Skin epidermis (tissue), 12 donors: ENCODE measurements around the gene PRR30.

Experiments
- H3K27ac ChIP-seq, 21 experiments: fragments of 200-600 bp; sonication (generic) in 11 of 21; one replicate each; pipeline ENCODE4 v1.5.0; 2020; ENCODE audit warnings: mild to moderate bottlenecking in 3 of 21, inconsistent platforms in 2 of 21, moderate library complexity in 2 of 21
- H3K4me3 ChIP-seq, 7 experiments: fragments of 200-600 bp; sonication (generic) in 2 of 7; one replicate each; pipeline ENCODE4 v1.5.0; 2020; ENCODE audit warnings: inconsistent platforms in 2 of 7, mild to moderate bottlenecking in 2 of 7, moderate library complexity in 1 of 7

PRR30 gene

GRCh38 chr2:27109083-27109482, 30.1 kb downstream of the PRR30 start:
- Histone ChIP-seq H3K4me3 (no peak overlapping the region), H3K27ac (no peak overlapping the region)

- H3K4me3 ChIP-seq = no peak overlapping the region
- no peak overlapping the region for H3K27ac ChIP-seq
Observed at GRCh38 chr2:27108221-27108620, 31.0 kb downstream of the PRR30 start.

GRCh38 chr2:27105981-27106380, 33.2 kb downstream of the PRR30 start:
- Histone ChIP-seq H3K4me3 (no peak overlapping the region), H3K27ac (no peak overlapping the region)

- H3K4me3 ChIP-seq = no peak overlapping the region
- H3K27ac ChIP-seq = no peak overlapping the region
Observed at GRCh38 chr2:27102329-27102728, 36.9 kb downstream of the PRR30 start.

GRCh38 chr2:27100036-27100435, 39.2 kb downstream of the PRR30 start:
- no peak overlapping the region for H3K27ac ChIP-seq
- H3K4me3 ChIP-seq = no peak overlapping the region

- H3K4me3 ChIP-seq = no peak overlapping the region
- H3K27ac ChIP-seq = no peak overlapping the region
Observed at GRCh38 chr2:27099334-27099955, 39.8 kb downstream of the PRR30 start.

GRCh38 chr2:27097341-27097740, 41.9 kb downstream of the PRR30 start:
- Histone ChIP-seq H3K27ac (no peak overlapping the region), H3K4me3 (no peak overlapping the region)

- no peak overlapping the region for H3K4me3 ChIP-seq
- peak overlapping the region in 1 of 21 experiments; percentile 27 for H3K27ac ChIP-seq
Observed at GRCh38 chr2:27096748-27097297, 42.4 kb downstream of the PRR30 start.

- H3K27ac ChIP-seq = peak overlapping the region in 2 of 21 experiments; percentile 27 to 58
- peak overlapping the region in 3 of 7 experiments; percentile 4 to 26 (median 20) for H3K4me3 ChIP-seq
Observed at GRCh38 chr2:27095745-27096651, 43.2 kb downstream of the PRR30 start.

GRCh38 chr2:27095427-27095744, 43.8 kb downstream of the PRR30 start:
- no peak overlapping the region for H3K4me3 ChIP-seq
- H3K27ac ChIP-seq = no peak overlapping the region

- H3K4me3 ChIP-seq = no peak overlapping the region
Observed at GRCh38 chr2:27094353-27094984, 44.7 kb downstream of the PRR30 start.

GRCh38 chr2:27093430-27094352, 45.5 kb downstream of the PRR30 start:
- Histone ChIP-seq H3K27ac (no peak overlapping the region), H3K4me3 (no peak overlapping the region)

More at GRCh38 chr2:27094353-27094984, 44.7 kb downstream of the PRR30 start:
- H3K27ac ChIP-seq = no peak overlapping the region

GRCh38 chr2:27092696-27093429, 46.3 kb downstream of the PRR30 start:
- Histone ChIP-seq H3K4me3 (no peak overlapping the region), H3K27ac (no peak overlapping the region)

- H3K27ac ChIP-seq = no peak overlapping the region
- no peak overlapping the region for H3K4me3 ChIP-seq
Observed at GRCh38 chr2:27091746-27092695, 47.2 kb downstream of the PRR30 start.

GRCh38 chr2:27089111-27089954, 49.9 kb downstream of the PRR30 start:
- Histone ChIP-seq H3K4me3 (no peak overlapping the region), H3K27ac (no peak overlapping the region)

GRCh38 chr2:27088634-27089033, 50.6 kb downstream of the PRR30 start:
- H3K4me3 ChIP-seq = no peak overlapping the region
- no peak overlapping the region for H3K27ac ChIP-seq
